Stimulated activated CD4-positive, alpha-beta T cell treated with anti-CD3 and anti-CD28 coated beads, Interleukin-1b, Interleukin-23, amount 100 ng/mL, for 1 hour (primary cell): Measurements from ENCODE around the gene SERPINE2.
"Not testable (repeated sequence)": the region's sequence is repeated elsewhere in the genome, so short reads cannot be mapped to it uniquely, and the experiment has no call there.

Source experiments
- DNase-seq, 2 donors: peaks; one replicate each; pipeline ENCODE4 v3.0.0-alpha.2; 2020; ENCODE audit warnings: low read depth in 2 of 2

SERPINE2 gene

DNA sequence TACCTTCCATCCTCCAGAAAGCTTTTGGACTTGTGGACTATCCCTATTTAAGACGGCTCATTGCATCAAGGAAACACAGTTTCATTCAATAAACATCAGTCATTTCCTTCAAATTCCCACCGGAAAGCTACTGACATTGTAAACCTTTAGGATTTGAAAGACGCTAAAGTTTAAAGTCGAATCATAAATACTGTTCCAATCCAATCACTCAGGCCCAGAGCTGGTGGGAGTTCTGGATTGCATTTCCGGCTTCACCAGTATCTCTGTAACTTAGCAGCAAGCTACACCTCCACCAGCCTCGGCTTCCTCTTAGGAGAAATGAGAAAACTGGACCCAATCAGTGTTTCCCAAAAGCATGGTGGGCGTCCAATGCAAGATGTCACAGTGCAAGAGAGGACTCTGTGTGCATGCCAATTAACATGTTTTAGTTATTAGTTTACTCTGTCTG is 95.5 kb downstream of the SERPINE2 start:
- DNase-seq, result no peak

DNA sequence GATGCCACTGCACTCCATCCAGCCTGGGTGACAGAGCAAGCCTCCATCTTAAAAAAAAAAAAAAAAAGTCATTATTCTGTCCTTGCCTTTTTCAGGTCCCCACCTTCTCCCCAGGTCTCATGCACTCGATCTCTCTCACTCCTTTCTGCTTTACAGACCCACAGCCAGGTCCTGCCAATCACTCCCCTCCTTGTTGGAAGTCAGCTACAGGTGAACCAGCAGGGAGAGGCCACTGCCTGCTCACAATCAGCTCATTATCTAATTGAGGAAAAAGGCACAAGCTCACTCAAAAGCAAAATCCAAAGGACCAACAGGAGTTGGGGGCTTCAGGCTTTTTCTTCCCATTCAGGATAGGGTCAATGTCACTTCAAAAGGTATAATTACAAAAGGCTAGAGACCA is 96.0 kb downstream of the SERPINE2 start:
- DNase-seq, result no peak

DNA sequence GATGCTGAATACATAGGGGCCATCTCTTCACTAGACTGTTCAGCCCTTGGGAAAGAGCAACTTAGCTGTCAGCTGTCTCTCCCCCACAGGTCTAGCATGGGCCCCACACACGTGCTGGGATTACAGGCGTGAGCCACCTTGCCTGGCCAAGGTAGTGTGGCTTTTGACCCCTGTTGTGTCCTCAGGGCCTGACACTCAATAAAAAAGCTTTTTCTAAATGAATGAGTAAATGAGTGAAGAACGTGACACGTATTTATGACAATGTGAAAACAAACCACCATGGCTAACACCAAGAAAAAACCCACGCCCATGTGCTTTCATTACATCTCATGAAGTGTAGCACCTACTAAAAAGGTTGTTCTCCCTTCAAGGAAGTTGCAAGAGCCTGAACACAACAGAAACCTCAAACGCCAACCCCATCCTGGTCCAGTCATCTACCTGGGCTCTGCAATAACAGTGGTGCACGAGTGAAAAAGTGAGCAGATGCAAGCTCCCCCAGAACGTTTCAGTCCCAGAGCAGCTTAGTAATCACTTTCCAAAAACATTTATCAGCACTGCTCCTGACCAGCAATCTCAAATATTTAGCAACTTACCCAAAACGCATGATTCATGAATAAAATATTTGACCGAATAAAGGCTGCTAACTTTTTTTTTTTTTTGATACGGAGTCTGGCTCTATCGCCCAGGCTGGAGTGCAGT is 97.4 kb downstream of the SERPINE2 start:
- no peak for DNase-seq

DNA sequence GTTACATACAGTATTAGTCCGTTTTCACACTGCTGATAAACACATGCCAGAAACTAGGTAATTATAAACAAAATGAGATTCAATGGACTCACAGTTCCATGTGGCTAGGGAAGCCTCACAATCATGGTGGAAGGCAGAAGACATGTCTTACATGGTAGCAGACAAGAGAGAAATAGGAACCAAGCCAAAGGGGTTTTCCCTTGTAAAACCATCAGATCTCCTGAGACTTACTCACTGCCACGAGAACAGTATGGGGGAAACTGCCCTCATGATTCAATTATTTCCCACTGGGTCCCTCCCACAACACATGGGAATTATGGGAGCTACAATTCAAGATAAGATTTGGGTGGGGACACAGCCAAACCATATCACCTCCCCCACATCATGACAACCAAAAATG is 99.6 kb downstream of the SERPINE2 start:
- not testable (repeated sequence) for DNase-seq

DNA sequence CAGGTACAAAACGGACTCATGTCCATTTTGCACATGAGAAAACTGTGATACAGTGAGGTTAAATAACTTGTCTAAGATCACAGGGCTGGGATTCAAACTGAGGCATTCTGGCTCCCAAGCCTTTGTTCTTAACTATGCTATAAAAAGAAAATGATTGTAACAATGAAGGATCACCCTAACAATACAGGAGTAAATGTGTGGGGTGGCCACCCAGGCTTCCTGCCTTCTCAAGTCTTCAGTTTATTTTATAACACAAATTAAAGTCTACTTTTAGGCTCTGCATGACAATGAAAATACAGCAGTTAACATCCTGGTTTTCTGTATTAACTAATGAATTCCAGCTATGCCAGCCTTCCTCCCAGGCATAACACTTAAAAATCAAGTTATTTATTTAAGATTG is 101.6 kb downstream of the SERPINE2 start:
- DNase-seq, result no peak

DNA sequence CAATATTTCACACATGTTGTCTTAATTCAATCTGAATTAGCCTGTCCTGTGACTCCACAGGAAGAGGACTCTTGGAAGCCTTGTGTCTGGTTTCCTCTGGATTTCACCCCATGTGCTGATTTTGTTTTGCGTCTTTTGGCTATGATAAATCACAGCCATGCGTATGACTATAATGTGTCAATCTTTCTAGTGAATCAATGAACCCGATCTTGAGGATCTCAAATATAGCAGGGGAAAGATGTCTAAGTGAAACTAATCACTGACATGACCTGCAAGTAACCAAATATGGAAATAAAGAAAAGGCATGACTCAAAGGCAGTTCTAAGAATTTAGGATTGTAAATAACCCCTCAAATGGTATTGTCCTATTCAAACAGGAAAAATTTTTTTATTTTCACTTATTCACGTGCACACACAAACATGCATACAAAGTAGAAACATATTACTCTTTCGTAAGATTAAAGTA is 102.2 kb downstream of the SERPINE2 start:
- DNase-seq, result no peak

DNA sequence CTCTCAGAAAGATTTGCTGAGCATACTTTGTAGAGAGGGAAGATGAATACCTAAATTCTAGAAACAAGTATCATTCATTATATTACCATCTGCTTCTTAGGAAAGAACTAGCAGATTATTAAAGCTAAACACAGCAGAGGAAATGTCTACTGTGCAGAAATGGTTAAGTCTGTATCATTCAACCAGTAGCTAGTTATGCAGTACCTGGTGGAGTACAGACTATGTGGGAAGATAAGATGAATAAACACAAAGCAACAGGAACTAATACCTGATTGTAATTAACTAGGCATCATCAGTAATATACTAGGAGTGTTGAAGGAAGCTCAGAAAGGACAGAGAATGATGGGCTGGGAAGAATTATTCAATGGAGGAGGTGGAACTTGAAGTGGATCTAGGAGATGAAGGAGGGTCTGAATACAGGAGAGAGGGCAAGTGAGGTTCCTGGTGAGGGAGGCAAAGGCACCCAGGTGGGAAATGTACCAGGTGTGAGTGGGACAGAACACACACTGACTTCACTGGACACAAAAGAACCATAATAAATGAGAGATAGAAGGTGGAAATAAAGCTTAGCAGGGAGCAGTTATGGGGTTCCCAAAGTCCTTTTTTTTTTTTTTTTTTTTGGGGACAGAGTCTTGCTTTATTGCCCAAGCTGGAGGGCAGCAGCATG is 103.5 kb downstream of the SERPINE2 start:
- no peak for DNase-seq

DNA sequence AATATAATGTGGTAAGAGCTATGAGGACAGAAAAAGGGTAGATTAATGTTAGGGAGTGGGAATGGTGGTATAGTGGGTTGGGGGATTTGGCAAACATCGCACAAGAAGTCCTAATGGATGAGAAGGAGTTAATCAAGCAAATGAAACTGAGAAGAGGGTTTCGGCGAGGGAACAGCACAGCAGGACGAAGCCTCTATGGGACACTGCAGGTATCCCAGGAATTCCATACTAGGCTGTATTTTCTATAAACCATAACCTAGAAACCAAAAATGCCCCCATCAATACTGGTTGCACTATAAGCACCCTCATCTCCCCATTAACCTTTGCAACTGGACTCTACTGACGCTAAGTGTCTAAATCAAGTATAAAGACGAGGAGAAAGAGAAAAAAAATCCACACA is 104.2 kb downstream of the SERPINE2 start:
- DNase-seq, result no peak

DNA sequence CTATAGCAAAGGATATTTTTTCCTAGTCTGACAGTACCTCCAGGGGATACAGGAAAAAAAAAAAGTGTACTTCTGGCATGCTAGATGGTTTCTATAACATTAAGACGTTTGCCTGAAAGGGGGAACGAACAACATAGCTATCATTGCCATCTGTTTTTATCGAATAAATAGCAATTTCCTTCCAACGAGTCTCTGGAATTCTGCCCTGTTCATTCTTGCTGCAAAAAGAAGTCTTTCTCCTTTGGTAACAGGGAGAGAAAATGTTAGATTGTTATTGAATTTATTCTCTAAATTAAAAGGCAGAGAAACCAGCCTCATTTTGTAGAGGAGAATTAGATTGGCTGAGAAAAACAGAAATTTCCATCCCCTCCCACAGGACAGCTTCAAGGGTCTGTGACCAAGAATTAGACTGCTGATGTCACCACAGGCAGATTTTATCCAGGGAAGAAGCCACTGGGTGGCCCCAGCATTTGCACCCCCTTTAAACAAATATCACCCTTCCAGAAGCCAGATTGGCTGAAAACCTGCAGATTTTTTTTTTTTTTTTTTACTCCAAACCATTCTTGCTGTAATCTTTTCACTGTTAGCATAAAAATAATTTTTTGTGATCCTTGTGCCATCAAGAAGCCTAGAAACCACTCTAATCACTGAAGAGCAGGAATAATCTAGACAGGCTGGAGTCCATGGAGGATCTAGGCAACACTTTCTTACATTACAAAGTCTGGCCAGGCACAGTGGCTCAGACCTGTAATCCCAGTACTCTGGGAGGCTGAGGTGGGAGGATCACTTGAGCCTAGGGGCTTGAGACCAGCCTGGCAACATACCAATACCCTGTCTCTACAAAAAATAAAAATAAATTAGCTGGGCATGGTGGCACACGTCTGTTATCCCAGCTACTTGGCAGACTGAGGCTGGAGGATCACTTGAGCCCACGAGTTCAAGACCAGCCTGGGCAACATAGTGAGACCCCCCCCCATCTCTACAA is 106.0 kb downstream of the SERPINE2 start:
- no peak for DNase-seq

DNA sequence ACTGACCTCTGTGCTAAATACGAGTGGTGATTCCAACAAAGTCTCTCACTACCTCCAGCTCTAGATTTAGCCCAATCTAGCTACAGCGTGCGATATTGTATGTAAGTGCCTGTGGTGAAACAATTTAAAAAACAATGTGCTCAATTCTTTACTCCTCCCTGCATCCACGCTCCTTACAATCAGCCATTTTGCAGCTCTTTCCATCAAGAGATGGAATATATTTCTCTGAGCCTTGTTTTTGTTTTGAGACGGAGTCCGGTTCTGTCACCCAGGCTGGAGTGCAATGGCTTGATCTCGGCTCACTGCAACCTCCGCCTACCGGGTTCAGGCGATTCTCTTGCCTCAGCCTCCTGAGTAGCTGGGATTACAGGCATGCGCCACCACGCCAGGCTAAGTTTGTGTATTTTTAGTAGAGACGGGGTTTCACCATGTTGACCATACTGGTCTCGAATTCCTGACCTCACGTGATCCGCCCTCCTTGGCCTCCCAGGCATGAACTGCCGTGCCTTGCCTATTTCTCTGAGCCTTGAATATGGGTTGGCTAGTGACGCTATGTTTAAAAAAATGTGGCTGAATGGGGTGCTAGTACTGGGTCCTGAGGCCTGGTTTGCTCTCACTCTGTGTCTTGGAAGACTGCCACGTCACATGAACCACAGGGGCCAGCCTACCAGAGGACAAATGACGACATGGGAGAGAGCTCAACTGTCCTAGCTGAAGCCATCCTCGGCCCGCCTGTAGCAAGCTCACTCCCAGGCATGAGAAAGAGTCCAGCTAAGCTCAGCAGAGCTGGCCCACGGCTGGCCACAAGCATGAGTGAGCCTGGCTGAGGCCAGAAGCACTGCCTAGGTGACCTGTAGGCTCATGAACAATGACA is 108.7 kb downstream of the SERPINE2 start:
- DNase-seq, result no peak

DNA sequence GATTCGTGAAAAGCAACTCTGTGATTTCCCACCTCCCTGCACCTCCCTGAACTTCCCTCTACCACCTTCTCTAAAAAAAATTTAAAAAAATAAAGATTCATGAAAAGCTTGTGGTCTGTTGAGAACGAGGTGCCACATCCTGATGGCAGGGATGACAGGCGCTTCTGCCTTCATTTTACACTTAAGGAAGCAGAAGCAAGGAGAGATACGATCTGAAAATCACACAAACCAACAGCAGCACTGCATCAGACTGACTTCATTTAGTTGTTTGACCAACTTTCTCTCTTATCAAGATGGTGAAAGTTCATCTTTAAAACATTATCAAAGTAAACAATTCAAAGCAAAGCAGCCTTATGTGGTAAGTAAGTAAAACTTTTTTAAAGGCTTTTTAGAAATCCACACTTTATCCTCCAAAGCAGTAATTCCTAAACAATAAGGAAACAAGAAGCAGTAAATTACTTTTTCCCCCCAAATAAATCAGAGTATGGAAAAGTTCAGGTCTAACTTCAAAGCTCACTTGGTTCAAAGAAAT is 109.4 kb downstream of the SERPINE2 start:
- no peak for DNase-seq

DNA sequence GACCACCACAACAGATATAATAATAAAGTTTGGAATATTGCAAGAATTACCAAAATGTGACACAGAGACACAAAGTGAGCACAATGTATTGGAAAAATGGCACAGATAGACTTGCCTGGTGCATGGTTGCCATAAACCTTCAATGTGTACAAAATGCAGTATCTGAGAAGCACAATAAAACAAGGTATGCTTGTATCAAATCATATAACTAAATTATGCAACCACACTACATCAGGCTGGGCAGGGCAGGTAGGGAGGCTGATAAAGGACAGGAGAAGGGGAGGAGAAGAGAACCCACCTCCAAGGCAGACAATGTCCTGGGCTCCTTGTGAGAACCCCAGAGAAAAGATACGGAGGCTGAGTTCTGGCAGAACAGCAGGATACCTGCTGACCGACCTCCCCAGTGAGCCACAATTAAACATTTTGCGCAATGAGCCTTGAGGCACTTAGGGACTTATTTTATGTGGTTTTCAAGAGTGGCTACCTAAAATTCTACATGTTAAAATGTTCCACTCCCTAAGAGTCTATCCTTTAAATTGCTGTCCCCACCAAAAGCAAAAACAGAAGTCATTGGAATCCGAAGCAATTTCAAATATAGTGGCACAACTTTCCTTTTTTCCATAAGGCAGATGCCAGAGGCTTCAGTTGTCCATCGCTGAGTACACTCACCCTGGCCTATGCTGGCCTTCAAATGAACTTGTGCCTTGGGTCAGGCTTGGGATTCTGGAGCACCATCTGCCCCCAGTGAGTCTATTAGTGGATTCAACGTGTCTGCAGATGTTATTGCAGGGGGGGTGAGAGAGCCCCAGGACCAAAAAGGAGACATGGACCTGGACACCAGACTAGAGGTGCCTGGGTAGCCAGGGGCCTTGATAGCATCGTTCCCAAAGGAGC is 110.7 kb downstream of the SERPINE2 start:
- no peak for DNase-seq

DNA sequence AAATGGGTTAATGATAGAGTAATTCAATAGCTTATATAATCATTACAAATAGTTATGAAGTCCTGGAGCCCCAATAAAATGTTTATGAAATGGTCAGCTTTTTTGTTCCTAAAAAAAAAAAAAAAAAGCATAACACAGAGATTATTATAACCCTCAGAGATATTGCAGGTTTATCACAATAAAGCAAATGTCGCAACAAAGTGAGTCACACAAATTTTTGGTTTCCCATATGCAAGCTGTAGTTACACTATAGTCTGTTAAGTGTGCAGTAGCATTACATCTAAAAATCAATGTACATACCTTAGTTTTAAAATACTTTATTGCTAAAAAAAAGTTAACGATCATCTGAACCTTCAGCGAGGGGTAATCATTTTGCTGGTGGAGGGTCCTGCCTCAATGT is 114.0 kb downstream of the SERPINE2 start:
- no peak for DNase-seq
